OCI-M2 (cell line): ENCODE results near the gene CUX1.
"Not testable (repeated sequence)": the region's sequence is repeated elsewhere in the genome, so short reads cannot be mapped to it uniquely, and the experiment has no call there.

ENCODE experiments used
- DNase-seq: peaks from one replicate; lab custom pipeline; 2025; ENCODE audit not compliant: unreplicated experiment; lab: John Stamatoyannopoulos, UW

The CUX1 gene

DNA sequence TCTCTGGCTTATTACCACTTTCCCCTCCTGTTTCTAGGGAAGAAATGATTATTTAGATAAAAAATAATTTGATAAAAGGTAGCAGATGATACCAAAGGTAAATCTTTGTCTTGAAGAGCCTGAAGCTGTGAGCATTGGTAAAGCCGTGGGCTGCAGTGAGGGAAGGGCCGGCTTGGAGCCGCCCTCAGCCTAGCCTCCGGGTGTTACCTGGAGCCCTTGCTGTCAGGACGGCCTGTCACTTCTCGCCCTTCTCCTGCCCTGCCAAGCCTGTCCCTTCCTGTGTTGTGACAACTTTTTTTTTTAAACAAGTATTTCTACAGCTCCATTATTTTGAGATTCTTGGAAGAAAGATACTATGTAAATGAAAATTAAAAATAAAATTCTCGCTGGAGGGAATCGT is 7.0 kb downstream of the CUX1 start:
- no peak for DNase-seq

DNA sequence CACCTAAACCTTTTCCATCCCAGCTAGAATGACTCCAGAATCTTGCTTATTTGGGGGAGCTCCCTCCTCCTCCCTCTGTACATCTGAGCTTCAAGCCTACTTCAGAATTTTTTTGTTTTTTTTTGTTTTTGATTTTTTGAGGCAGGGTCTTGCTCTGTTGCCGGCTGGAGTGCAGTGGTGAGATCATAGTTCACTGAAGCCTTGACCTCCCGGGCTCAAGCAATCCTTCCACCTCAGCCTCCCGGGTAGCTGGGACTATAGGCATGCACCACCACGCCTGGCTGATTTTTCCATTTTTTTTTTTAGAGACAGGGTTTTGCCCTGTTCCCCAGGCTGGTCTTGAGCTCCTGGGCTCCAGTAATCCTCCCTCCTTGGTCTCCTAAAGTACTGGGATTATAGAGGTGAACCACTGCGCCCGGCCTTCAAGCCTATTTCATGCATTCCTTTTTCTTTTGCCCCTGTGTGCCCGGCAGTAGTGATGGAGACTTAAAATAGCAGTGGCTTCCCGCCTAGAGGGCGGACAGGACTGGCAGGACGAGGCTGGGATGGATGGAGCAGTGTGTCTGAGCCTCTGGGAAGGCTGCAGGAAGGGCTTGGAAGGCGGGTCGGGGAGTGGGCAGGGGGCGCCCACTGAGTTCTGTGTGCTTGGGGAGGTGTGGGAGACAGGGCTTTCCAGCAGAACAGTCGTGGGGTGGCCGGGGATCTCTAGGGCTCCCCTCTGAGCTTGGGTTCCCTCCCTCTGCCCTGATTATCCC is 8.8 kb downstream of the CUX1 start:
- DNase-seq: no peak

DNA sequence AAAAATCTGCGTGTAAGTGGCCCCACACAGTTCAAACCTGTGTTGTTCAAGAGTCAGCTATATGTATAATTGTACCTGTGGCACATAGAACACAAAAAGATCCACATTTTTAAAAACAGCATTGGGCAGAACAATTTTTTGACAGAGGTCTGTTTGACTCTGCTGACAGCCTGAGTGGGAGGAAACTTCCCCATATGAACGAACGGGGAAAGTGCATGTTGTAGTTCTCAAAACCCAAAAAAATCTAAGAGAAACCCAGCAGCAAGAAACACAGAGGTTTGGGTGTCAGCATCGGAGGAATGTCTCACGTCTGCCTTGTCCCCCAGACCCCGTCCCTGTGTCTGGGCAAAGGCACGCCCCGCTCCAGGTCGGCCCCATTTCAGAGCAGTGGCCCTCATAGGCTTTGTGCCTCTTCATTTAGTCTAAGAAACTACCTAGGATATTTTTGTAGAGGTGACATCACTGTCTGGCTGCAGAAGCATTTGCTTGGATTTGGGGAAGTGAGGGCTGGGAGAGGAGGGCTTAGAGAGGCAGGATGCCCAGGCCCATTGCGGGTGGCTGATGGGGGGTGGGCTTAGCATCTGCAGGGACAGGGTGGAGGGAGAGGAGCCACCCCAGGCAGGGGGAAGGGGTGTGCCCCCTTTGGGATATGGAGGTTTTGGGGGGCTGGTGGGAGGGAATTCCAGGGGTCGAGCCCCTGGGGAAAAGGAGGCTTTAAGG is 11.0 kb downstream of the CUX1 start:
- no peak for DNase-seq

DNA sequence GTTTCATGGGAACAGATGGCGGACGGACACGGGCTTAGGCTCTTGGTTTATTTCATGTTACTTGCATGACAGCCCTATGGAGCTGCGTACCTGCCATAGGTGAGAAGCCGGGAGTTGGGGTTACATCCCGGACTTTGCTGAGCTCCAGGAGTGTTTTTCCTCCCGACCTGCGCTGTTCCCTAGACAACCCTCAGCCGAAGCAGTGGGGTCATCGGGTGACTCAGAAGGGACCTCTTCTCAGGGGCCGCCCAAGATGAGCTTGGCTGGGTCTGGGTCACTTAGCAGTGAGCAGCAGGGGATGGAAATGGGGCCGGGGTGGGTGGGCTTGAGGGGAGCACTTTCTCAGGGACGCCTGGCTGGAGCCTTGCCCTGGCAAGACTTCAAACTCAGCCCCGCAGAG is 11.9 kb downstream of the CUX1 start:
- no peak for DNase-seq

DNA sequence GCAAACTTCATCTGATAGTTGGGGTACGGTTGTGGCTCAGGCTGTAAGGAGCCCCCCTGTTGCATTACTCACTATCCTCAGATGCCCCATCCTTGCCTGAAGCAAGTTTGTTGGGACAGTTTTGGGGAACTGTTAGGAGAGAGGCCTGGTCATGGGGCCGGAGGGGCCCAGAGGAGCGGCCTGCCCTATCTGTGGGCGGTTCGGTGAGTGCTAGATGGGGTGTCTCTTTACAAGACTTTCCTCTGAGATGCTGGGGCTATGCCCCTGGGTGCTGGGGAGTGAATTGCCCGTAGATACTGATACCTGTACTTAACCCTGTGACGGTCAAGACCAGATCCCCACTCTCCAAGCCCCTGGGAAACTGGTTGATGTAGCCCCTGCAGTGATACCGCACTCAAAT is 12.4 kb downstream of the CUX1 start:
- DNase-seq: no peak

DNA sequence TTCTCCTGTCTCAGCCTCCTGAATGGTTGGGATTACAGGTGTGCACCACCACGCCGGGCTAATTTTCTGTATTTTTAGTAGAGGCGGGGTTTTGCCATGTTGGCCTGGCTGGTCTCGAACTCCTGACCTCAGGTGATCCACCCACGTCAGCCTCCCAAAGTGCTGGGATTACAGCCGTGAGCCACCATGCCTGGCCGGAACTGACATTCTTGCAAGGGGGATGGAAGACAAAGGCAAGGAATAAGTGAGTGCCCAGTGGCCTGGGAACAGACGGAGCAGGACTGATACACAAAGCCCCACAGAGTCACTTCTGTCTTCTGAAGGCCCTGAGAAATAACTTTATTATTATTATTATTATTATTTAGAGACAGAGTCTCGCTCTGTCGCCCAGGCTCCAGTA is 14.0 kb downstream of the CUX1 start:
- not testable (repeated sequence) for DNase-seq

DNA sequence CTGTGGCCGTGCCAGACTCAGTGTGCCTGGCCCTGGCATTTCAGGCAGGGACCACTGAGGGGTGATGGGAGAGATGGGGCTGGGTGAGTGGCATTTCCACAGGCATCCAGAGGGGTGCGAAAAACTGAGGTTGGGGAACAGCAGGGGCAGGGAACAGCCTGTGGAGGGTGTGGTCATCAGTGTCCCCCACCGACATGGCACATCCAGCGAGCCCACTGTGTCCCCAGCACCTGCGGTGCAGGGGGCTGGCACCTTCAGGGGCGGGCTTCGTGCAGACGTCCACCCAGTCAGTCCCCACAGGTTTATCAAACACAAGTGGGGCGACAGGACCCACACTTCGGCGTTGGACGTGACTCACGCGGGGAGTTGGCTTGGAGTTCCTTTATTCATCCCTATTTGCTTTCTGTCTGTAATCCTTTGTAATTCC is 14.8 kb downstream of the CUX1 start:
- DNase-seq: no peak

DNA sequence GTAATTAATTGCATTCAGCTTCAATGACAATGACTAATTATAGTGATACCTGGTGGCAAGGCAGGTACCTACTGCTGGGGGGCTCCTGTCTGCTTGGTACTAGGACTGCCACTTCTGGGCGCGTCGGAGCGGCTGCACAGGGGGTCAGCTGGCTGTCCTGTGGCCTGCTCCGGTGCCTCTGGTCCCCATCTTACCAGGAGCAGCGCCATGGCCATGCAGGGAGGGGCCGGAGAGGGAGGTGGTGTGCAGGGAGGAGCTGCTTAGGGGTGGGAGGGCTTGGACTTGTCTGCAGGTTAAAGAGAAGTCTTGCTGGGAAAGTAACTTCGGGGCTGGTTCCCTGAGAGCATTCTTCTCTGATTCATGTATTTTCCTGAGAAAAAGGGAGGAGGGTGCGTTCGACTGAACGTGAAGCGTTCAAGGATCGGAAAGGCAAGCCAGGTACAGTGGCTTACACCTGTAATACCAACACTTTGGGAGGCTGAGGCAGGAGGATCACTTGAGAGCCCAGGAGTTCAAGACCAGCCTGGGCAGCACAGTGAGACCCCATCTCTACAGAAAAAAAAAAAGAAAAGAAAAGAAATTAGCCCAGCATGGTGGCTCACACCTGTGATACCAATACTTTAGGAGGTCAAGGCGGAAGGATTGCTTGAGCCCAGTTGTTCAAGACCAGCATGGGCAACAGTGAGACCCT is 15.4 kb downstream of the CUX1 start:
- DNase-seq: no peak

DNA sequence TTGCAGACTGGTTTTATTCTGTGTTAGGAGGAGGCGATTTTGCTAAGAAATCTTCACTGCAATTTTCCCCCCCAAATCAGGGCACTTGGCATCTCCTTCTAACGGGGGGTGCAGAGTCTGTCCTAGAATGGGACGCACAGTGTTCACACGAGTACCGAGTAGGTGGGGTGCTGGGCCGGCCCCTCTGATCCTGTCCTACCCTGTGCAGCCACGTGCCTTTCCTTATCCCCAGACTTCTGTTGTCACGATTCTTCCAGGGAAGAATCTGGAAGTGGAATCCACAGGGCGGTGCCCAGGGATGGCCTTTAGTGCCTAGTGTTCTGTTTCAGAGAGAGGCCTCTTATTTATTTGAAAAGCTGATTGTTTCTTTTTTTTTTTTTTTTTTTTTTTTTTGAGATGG is 16.4 kb downstream of the CUX1 start:
- no peak for DNase-seq

DNA sequence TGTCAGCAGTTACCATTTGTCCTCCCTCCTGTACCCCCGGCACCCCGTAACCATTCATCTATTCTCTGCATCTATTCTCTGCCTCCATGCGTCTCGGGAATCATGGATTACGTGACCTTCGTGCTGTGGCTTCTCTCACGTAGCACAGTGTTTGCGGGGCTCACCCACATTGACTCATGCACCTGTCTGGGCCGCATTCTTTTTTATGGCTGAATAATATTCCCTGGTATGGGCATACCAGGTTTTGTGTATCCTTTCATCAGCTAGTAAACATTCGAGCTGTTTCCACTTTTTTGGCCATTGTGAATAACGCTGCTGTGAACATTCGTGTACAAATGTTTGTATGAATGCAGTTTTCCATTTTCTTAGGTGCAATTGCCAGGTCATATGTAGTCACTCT is 17.7 kb downstream of the CUX1 start:
- no peak for DNase-seq

DNA sequence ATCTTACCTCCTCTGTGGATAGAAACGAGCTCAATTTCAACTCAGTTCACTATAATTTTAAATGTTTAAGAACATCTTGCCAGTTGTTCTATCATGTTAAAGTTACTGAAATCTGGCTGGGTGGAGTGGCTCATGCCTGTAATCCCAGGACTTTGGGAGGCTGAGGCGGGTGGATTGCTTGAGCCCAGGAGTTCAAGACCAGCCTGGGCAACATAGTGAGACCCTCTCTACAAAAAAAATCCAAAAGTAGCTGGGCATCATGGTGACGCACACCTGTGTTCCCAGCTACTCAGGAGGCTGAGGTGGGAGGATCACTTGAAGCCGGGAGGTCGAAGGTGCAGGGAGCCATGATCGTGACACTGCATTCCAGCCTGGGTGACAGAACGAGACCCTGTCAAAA is 20.0 kb downstream of the CUX1 start:
- not testable (repeated sequence) for DNase-seq

DNA sequence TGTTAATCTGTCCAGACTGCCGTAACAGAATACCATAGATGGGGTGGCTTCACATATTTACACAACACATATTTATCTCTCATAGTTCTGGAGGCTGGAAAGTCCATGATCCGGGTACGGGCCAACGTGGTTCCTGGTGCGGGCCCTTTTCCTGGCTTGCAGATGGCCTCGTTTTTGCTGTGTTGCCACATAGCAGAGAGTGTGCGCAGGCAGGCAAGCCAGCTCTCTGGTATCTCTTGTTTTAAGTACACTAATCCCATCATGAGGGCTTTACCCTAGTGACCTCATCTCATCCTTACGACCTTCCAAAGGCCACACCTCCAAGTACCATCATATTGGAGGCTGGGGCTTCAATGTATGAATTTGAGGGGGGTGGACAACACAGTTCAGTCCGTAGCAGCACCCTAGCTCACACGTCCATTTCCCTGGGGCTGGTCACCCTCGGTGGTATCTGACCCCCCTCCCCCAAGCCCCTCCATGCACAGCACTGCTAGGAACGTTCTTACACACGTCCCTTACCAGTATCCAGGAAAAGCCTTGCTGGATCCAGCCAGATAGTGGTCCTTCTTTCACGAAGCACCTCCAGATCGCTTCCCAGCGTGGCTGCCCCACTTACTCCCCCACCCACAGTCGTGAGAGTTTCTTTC is 21.5 kb downstream of the CUX1 start:
- DNase-seq: no peak

DNA sequence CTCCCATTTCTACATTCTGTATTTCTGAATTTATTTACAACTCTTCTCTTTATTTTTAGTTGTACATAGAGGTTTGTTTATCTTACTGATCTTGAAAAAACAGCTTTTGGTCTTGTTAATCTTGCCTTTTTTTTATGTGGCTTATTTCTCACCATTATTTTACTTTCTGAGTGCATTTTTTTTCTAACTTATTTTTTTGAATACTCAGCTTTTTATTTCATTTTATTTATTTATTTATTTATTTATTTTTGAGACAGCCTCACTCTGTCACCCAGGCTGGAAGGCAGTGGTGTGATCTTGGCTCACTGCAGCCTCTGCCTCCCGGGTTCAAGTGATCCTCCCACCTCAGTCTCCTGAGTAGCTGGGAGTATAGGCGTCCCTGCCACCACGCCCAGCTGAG is 23.9 kb downstream of the CUX1 start:
- no peak for DNase-seq

DNA sequence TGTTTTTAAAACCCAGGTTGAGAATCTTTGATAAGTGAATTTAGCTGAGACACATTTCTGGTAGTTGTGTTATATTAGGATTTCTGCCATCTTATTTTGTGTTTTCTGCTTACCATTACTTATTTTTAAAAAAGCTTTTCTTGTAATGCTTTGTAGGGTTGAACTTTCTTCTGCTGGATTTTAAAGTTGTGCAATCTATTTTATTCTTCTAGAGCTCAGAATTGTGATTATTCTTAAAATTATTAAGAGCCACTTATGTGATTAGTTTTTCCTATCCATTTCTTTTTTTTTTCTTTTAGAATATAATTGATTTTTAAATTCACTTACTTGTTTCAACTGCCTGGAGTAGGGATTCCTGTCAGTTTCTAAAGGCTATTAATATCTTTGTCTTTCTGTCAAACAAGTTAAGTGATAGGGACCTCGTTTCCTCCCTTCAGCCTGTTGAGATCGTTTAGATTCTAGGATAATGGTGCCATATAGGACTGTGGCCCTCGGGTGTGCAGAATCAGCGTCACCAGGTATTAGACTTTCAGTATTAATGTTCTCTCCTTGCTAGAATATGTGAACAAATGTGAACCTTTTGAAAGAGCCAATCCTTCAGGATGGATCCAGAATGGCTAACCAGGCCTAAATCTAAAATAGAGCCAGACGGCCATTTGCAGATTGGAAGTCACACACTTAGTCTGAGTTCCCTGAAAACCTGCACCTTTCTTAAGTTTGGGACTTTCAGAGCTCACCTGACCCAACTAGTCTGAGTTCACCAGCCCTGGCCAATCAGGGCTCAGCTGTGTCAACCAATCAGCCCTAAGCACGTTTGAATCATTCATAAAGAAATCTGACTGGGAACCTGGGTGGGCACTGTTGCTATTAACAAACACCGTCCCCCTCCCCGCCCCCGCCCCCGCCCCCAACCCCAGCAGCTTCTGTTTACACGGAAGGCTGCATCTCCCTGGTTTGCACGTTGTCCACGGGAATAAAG is 26.2 kb downstream of the CUX1 start:
- no peak for DNase-seq

DNA sequence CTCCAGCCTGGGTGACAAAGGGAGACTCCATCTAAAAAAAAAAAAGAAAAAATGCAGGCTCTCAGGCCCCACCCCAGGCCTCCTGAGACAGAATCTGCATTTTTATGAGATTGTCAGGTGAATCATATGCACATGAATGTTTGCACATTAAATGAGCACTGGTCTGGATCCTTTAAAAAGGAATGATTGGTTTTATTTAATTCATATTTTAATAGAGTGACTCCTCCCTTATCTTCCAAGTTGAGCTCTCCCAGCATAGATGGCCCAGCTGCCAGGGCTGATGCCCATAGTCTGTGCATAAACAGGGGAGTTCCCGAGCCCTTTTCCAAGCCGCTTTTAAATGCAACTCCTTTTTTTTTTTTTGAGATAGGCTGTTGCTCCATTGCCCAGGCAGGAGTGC is 28.5 kb downstream of the CUX1 start:
- no peak for DNase-seq

DNA sequence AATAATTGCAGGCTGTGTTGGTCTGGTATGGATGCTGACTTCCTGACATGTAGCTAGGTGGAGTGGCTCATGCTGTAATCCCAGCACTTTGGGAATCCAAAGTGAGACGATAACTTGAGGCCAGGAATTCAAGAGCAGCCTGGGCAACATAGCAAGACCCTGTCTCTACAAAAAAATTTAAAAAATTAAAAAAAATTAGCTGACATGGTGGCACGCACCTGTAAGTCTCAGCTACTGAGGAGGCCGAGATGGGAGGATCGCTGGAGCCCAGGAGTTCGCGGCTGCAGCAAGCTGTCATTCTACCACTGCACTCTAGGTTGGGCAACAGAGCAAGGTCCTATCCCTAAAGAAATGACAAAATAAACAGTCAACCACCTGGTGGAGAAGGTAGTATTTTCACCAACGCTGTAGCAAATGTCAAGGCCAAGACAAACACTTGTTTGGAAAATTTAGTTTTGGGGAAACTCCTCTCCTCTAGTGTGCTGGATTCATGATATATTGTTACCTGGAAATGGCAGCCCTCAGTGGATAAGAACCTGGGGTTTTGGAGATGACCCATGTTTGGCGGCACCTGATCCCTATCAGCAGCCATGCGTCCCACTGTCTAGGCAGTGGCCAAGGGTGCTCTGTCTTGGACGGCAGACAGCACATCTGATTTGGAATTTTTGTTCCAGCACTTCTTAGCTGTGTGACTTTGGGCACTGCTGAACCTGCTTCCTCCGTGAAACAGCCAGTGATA is 29.5 kb downstream of the CUX1 start:
- DNase-seq: no peak

DNA sequence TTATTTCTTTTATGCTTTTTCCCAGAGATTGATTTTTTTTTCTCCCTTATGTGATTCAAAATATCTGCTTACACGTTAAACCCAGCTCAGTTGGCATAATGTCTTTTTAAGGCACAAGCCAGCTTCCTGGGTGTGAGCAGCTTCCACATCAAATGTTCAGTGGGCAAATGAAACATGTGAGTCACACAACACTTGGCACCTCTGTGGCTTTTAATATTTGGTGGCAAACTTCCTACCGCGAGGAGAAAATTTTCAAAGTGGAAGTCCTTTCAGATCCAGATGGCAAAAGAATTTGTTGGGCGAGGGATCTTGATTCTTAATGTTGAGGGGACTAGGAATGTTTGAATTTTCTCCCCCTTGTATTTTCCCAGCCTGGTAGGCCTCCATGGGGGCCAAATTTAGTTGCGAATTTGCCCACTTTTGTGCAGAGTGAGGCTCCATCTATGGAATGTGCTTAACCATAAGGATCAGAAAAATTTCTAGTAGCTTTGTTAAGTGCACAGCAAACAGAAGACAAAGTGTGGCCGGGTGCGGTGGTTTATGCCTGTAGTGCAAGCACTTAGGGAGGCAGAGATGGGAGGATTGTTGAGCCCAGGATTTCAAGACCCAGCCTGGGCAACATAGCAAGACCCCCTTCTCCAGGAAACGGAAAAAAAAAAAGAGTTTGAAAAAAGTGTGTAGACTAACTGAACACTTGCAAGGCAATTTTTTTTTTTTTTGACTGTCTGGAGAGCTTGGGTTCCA is 31.0 kb downstream of the CUX1 start:
- DNase-seq: no peak

DNA sequence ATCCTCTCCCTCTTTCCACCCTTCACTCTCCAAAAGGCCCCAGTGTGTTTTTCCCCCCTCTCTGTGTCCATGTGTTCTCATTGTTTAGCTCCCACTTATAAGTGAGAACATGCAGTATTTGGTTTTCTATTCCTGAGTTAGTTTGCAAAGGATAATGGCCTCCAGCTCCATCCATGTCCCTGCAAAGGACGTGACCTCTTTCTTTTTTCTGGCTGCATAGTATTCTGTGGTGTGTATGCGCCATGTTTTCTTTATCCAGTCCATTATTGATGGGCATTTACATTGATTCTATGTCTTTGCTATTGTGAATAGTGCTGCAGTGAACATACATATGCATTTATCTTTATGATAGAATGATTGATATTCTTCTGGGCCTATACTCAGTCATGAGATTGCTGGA is 31.9 kb downstream of the CUX1 start:
- DNase-seq: not testable (repeated sequence)

DNA sequence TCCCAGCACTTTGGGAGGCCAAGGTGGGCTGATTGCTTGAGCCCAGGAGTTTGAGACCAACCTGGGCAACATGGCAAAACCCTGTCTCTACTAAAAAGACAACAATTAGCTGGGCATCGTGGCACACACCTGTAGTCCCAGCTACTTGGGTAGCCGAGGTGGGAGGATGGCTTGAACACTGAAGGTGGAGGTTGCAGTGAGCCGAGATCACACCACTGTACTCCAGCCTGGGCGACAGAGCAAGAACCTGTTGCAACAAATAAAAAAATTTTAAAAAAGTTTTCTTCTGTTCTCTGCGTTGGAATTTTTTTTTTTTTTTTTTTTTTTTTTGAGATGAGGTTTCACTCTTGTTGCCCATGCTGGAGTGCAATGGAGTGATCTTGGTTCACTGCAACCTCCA is 34.9 kb downstream of the CUX1 start:
- DNase-seq: not testable (repeated sequence)
